ENCODE results near the gene REXO4. TPM values are rescaled to one million over a fixed set of nuclear protein-coding genes. Genes with fewer than 3 reads are reported as not detected.

REXO4 gene
- total RNA-seq (2021; fragmentation: NEBNext Ultra II Directional; extraction: Animal tissue kit (Norgen Biotek cat#: 25700)) (37.7 and 38.3 TPM in 2 replicates), polyA plus RNA-seq (2011; rRNA removed) (19.1 and 27.2 TPM in 2 replicates), polyA minus RNA-seq (2011; rRNA and poly(A)+ RNA removed) (16.0 and 19.0 TPM in 2 replicates)
- polyA plus RNA-seq (2011; cell fraction: cytosol; rRNA removed), result 32.0 TPM
- 25.6 TPM for polyA plus RNA-seq (2011; cell fraction: nucleus; rRNA removed)
- 29.8 to 38.9 TPM (median 35.9 TPM) in 4 replicates for polyA plus RNA-seq (2012, experiment 1 of 2)
- 16.3 TPM for polyA plus RNA-seq (2012, experiment 2 of 2)
- 33.0 TPM for polyA plus RNA-seq (2013, experiment 1 of 2)
- 32.0 TPM for polyA plus RNA-seq (2013, experiment 2 of 2)
- polyA minus RNA-seq (2011; cell fraction: cytosol; rRNA and poly(A)+ RNA removed), result 18.6 TPM
- polyA minus RNA-seq (2011; cell fraction: nucleus; rRNA and poly(A)+ RNA removed), result 12.3 TPM
- long read RNA-seq, experiment 1, partial matches to known transcripts, result 11 of 23 reads
- long read RNA-seq, experiment 1, other reads (novel, unspliced or antisense), result 9 of 23 reads
- long read RNA-seq, experiment 2, partial matches to known transcripts, result 19 of 36 reads
- long read RNA-seq, experiment 2, other reads (novel, unspliced or antisense), result 17 of 36 reads

- no peak within 1 kb of the TSS for H2BK120ac ChIP-seq (replicated peaks; ENCODE audit: low read depth, low read length)
- peaks cover 4% of the 10 kb centered on the region for H3K23me2 ChIP-seq (ENCODE audit: low read depth, low read length)
- H4K20me1 ChIP-seq (replicated peaks in 1 of 2; ENCODE audit: control insufficient read depth in 1 of 2, insufficient read depth in 2 of 2, low read length in 2 of 2), result peaks cover 0 to 13% of the 10 kb centered on the region in 2 experiments
- peaks cover 0 to 20% (median 5%) of the 10 kb centered on the region in 4 experiments; a peak in 4 of 7 replicates for H3K4me1 ChIP-seq (replicated peaks in 1 of 4; ENCODE audit: control insufficient read depth in 3 of 4, insufficient read depth in 4 of 4, low read length in 3 of 4)
- H3K56ac ChIP-seq (replicated peaks; ENCODE audit: insufficient read length, low read depth, low read length), result peak within 1 kb of the TSS; percentile 85
- peak within 1 kb of the TSS; percentile 99 for H4K8ac ChIP-seq (ENCODE audit: extremely low read depth, insufficient read depth, low read length)
- no peak within 1 kb of the TSS for H2AFZ ChIP-seq (ENCODE audit: low read length)
- H3K9ac ChIP-seq (replicated peaks in 1 of 4; ENCODE audit: extremely low read depth in 1 of 4, low read depth in 3 of 4, low read length in 3 of 4), result peak within 1 kb of the TSS; percentile 65 to 89 (median 70)
- peak within 1 kb of the TSS; percentile 86 for H2BK5ac ChIP-seq (ENCODE audit: low read depth, low read length)
- POLR2A ChIA-PET (ENCODE audit: partially characterized antibody), result interaction anchor here (0.6 to 5.2 kb wide), 18 partner anchors 8 to 71 kb away, joined by 3 to 31 read pairs (median 4); partner anchors contain the start of genes CACFD1, MED22, RPL7A and SLC2A6
- no peak within 1 kb of the TSS for H2BK15ac ChIP-seq (ENCODE audit: low read length)
- H3K23ac ChIP-seq (ENCODE audit: insufficient read length), result no peak within 1 kb of the TSS
- peaks cover 0 to 38% of the 10 kb centered on the region in 2 experiments; a peak in 2 of 4 replicates for H3K79me2 ChIP-seq (ENCODE audit: control insufficient read depth in 1 of 2, insufficient read depth in 2 of 2, low read length in 2 of 2)
- H3K4me2 ChIP-seq (ENCODE audit: insufficient read depth in 1 of 2, low read depth in 2 of 2, low read length in 2 of 2), result peak within 1 kb of the TSS; percentile 68 to 76
- peak within 1 kb of the TSS; percentile 92 for H3K27ac ChIP-seq (ENCODE audit: low read depth, low read length)
- H4K5ac ChIP-seq (ENCODE audit: insufficient read length, low read depth, low read length), result peak within 1 kb of the TSS; percentile 89
- peak within 1 kb of the TSS; percentile 98 for H3K18ac ChIP-seq (ENCODE audit: extremely low read depth, low read length)
- no peak for FAIRE-seq
- H2AK5ac ChIP-seq (ENCODE audit: low read depth, low read length), result no peak within 1 kb of the TSS
- no peaks in the 10 kb centered on the region for H3K9me3 ChIP-seq (ENCODE audit: insufficient read depth in 2 of 2, low read depth in 1 of 2, low read length in 1 of 2)
- no peak within 1 kb of the TSS for H3K4ac ChIP-seq (replicated peaks; ENCODE audit: insufficient read length, low read depth, low read length)
- H3K36me3 ChIP-seq (ENCODE audit: control insufficient read depth in 2 of 4, insufficient read depth in 4 of 4, low read length in 3 of 4), result peaks cover 2 to 29% (median 14%) of the 10 kb centered on the region in 4 experiments
- H3K79me1 ChIP-seq (ENCODE audit: low read depth, low read length), result peaks cover 21% of the 10 kb centered on the region
- no peak within 1 kb of the TSS for H2BK12ac ChIP-seq (ENCODE audit: low read depth, low read length)
- CTCF ChIA-PET (ENCODE audit: partially characterized antibody), result interaction anchor here (0.6 to 2.3 kb wide), 10 partner anchors 10 to 632 kb away, joined by 3 to 12 read pairs (median 5); no protein-coding TSS in a partner anchor
- peak; percentile 86 to 95 for DNase-seq (ENCODE audit: low read depth in 1 of 2, low spot score in 2 of 2)
- H3K27me3 ChIP-seq (replicated peaks in 1 of 4; ENCODE audit: control insufficient read depth in 3 of 4, extremely low read depth in 1 of 4, insufficient read depth in 3 of 4, low read length in 3 of 4), result no peaks in the 10 kb centered on the region; a peak in 1 of 7 replicates
- H3K14ac ChIP-seq (ENCODE audit: insufficient read length), result no peak within 1 kb of the TSS
- H3K4me3 ChIP-seq (ENCODE audit: extremely low read depth in 1 of 4, insufficient read depth in 2 of 4, low read depth in 3 of 4, low read length in 4 of 4), result peak within 1 kb of the TSS; percentile 83 to 96 (median 92)
- 3% methylated on average over 48 of the region's 75 CpGs; no CpG with 5 or more reads in 1 of the 2 experiments for WGBS, 2 experiments (ENCODE audit: extremely low coverage in 1 of 2, insufficient coverage in 1 of 2, insufficient read length in 1 of 2, insufficient replicate concordance in 2 of 2, low coverage in 1 of 2, low lambda C conversion rate in 2 of 2, missing lambda C conversion rate in 1 of 2)
- no peak within 1 kb of the TSS for H2BK20ac ChIP-seq (ENCODE audit: low read length)
- peak within 1 kb of the TSS; percentile 73 for H4K91ac ChIP-seq (replicated peaks; ENCODE audit: insufficient read length, low read length)
- TF ChIP-seq E2F6 (IDR thresholded peaks at IDR 0.05) (peak; percentile 78; the same call in 1 of the 2 replicates), SUZ12 (IDR thresholded peaks at IDR 0.05; ENCODE audit: low read length) (no peak), POLR2AphosphoS5 (IDR thresholded peaks at IDR 0.05; ENCODE audit: low read depth, low read length) (peak; percentile 63)
Measured at GRCh38 chr9:133417541-133418461, at the start of gene REXO4. Gene REXO4, minus strand, starts transcription at chr9:133418010. Its CDS starts 166 bp downstream, at chr9:133417844.

Measured in H1 (cell line).